GM20000 (cell line): ENCODE measurements around the gene CTDSPL.

Source experiments
- DNase-seq: peaks from one replicate; pipeline ENCODE4 v3.0.0; 2012; ENCODE audit warnings: low spot score
- CTCF ChIP-seq: IDR thresholded peaks from 2 replicates; pipeline ENCODE4 v1.5.1; 2012; ENCODE audit warnings: mild to moderate bottlenecking, control low read depth; ENCODE audit errors: extremely low read depth, missing control alignments

CTDSPL gene

GRCh38 chr3:37833302-37834186 is 28.1 kb upstream of the CTDSPL start:
- TF ChIP-seq CTCF = no peak
- no peak for DNase-seq

- TF ChIP-seq CTCF = no peak
- no peak for DNase-seq
Observed at GRCh38 chr3:37836589-37836988, 25.1 kb upstream of the CTDSPL start.

GRCh38 chr3:37847689-37848088 is 14.0 kb upstream of the CTDSPL start:
- DNase-seq = no peak

GRCh38 chr3:37849146-37849923 is 12.3 kb upstream of the CTDSPL start:
- TF ChIP-seq CTCF = no peak
- no peak for DNase-seq

More at GRCh38 chr3:37847689-37848088, 14.0 kb upstream of the CTDSPL start:
- no peak for TF ChIP-seq CTCF

- TF ChIP-seq CTCF = no peak
- DNase-seq = no peak
Observed at GRCh38 chr3:37852097-37852496, 9.6 kb upstream of the CTDSPL start.

- TF ChIP-seq CTCF = no peak
- no peak for DNase-seq
Observed at GRCh38 chr3:37852771-37853170, 8.9 kb upstream of the CTDSPL start.

GRCh38 chr3:37853691-37854413 is 7.8 kb upstream of the CTDSPL start:
- no peak for TF ChIP-seq CTCF
- DNase-seq = no peak
